Kidney (tissue), 14 donors: ENCODE data around the gene KAT2B. TPM values are rescaled to one million over a fixed set of nuclear protein-coding genes. Genes with fewer than 3 reads are reported as not detected.

ENCODE experiments used
- DNase-seq, 5 donors: peaks; one replicate each; pipeline ENCODE4 v3.0.0-alpha.2; 2013 to 2020
- FAIRE-seq: peaks from 2 replicates; lab custom pipeline; 2012; peaks lifted over from hg19 to GRCh38; lab: Jason Lieb, UNC
- H3K27ac ChIP-seq, 2 donors: one replicate each; pipeline ENCODE4 v1.7.0; 2013; ENCODE audit warnings: low read depth in 2 of 2, low read length in 2 of 2, inconsistent platforms in 1 of 2
- H3K27me3 ChIP-seq: one replicate; pipeline ENCODE4 v1.7.1; 2013; ENCODE audit warnings: low read length, inconsistent platforms; ENCODE audit not compliant: control insufficient read depth, insufficient read depth
- H3K36me3 ChIP-seq, 3 donors: one replicate each; pipeline versions ENCODE4 v1.7.0 to v1.7.1; 2013; ENCODE audit warnings: low read length in 3 of 3, control low read depth in 1 of 3, inconsistent platforms in 1 of 3; ENCODE audit not compliant: insufficient read depth in 3 of 3, control insufficient read depth in 2 of 3
- H3K4me1 ChIP-seq, 3 donors: one replicate each; pipeline versions ENCODE4 v1.7.0 to v1.7.1; 2013; ENCODE audit warnings: low read length in 3 of 3, inconsistent platforms in 1 of 3, low read depth in 1 of 3; ENCODE audit not compliant: control insufficient read depth in 2 of 3, insufficient read depth in 2 of 3
- H3K4me3 ChIP-seq, 3 donors: one replicate each; pipeline versions ENCODE4 v1.7.0 to v1.8.1; 2013; ENCODE audit warnings: low read length in 3 of 3, control low read depth in 1 of 3, inconsistent platforms in 1 of 3
- H3K9ac ChIP-seq, 3 donors: one replicate each; pipeline versions ENCODE4 v1.7.0 to v1.7.1; 2013; ENCODE audit warnings: low read length in 3 of 3, control low read depth in 1 of 3, inconsistent platforms in 1 of 3
- H3K9me3 ChIP-seq, 3 donors: one replicate each; pipeline versions ENCODE4 v1.7.0 to v1.7.1; 2013; ENCODE audit warnings: low read length in 3 of 3, control low read depth in 1 of 3, inconsistent platforms in 1 of 3; ENCODE audit not compliant: control insufficient read depth in 2 of 3, insufficient read depth in 1 of 3
- intact Hi-C: fragments of 100-400 bp; cut with DNase I; formaldehyde crosslinking; loops from one replicate; pipeline ENCODE4 v1.11.1; 2022
- polyA plus RNA-seq: library from polyadenylated mRNA; stranded (reverse); fragments of 350-450 nt; fragmentation: Illumina TruSeq; extraction: RNeasy Lipid Tissue Mini Kit (QIAGEN cat#74804); gene quantifications from one replicate; pipeline ENCODE4 v1.2.3, GENCODE V29; 2014; ENCODE audit warnings: low read depth, low replicate concordance; ENCODE audit not compliant: insufficient read depth
- total RNA-seq: library from RNA; stranded (reverse); fragmentation: NEBNext Ultra II Directional; extraction: Animal tissue kit (Norgen Biotek cat#: 25700); gene quantifications from one replicate; pipeline ENCODE4 v1.2.1, GENCODE V29; 2021
- TF ChIP-seq, protein P1 (sequence below): IDR thresholded peaks from 3 replicates; pipeline ENCODE4 v1.5.1; 2012; ENCODE audit warnings: mild to moderate bottlenecking, moderate library complexity, borderline replicate concordance; ENCODE audit not compliant: insufficient read depth; ENCODE audit errors: extremely low read depth
- donor health status: control.
- donor health status: control.
- donor health status: control.
- donor health status: control.
- donor health status: control.
- donor health status: DM: yes; HTN: yes; CAD: no.
- donor health status: Normal renal cell carcinoma (clear cell type).

KAT2B gene
- total and polyA plus RNA-seq, 2 donors from 2014 or later: 9.5 to 30.1 TPM

DNA sequence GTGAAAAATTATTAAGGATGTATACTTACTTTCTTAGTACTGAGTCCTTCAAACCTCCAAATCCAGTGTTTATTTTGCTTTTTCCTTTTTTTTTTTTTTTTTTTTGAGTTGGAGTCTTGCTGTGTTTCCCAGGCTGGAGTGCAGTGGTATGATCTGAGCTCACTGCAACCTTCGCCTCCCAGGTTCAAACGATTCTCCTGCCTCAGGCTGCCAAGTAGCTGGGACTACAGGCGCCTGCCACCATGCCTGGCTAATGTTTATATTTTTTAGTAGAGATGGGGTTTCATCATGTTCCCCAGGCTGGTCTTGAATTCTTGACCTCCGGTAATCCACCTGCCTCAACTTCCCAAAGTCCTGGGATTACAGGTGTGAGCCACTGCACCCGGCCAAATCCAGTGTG, 67.5 kb downstream of the KAT2B start:
- no peak overlapping the region for H3K4me3 ChIP-seq
- H3K27ac ChIP-seq: no peak overlapping the region
- TF ChIP-seq, protein P1, sequence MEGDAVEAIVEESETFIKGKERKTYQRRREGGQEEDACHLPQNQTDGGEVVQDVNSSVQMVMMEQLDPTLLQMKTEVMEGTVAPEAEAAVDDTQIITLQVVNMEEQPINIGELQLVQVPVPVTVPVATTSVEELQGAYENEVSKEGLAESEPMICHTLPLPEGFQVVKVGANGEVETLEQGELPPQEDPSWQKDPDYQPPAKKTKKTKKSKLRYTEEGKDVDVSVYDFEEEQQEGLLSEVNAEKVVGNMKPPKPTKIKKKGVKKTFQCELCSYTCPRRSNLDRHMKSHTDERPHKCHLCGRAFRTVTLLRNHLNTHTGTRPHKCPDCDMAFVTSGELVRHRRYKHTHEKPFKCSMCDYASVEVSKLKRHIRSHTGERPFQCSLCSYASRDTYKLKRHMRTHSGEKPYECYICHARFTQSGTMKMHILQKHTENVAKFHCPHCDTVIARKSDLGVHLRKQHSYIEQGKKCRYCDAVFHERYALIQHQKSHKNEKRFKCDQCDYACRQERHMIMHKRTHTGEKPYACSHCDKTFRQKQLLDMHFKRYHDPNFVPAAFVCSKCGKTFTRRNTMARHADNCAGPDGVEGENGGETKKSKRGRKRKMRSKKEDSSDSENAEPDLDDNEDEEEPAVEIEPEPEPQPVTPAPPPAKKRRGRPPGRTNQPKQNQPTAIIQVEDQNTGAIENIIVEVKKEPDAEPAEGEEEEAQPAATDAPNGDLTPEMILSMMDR: no peak
- no peak for FAIRE-seq
- no peak overlapping the region for H3K9ac ChIP-seq
- H3K27me3 ChIP-seq: no peaks in the 10 kb centered on the region
- H3K4me1 ChIP-seq: no peaks in the 10 kb centered on the region
- intact Hi-C loops: no loop called here
- no peak for DNase-seq
- peaks cover 0 to 8% (median 5%) of the 10 kb centered on the region in 3 donors for H3K36me3 ChIP-seq
- H3K9me3 ChIP-seq: no peaks in the 10 kb centered on the region

DNA sequence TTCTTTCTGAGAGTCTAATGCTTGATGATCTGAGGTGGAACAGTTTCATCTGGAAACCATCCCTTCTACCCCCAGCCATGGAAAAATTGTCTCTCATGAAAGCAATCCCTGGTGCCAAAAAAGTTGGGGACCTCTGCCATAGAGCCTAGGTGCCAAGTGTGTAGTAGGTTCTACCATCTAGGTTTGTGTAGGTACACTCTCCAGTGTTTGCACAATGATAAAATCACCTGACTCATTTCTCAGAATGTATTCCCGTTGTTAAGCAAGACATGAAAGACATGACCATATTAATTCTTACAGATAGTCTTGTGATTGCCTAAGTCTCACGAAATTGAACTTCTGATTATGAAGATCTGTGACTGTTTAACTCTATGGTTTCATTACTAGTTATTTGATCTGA, 68.6 kb downstream of the KAT2B start:
- no peaks in the 10 kb centered on the region for H3K4me1 ChIP-seq
- DNase-seq (no peak), FAIRE-seq (no peak)
- H3K9ac ChIP-seq: no peak overlapping the region
- TF ChIP-seq, protein P1: no peak
- intact Hi-C loops: no loop called here
- no peak overlapping the region for H3K4me3 ChIP-seq
- peaks cover 0 to 8% (median 5%) of the 10 kb centered on the region in 3 donors for H3K36me3 ChIP-seq
- H3K27me3 ChIP-seq: no peaks in the 10 kb centered on the region
- no peak overlapping the region for H3K27ac ChIP-seq
- H3K9me3 ChIP-seq: no peaks in the 10 kb centered on the region

DNA sequence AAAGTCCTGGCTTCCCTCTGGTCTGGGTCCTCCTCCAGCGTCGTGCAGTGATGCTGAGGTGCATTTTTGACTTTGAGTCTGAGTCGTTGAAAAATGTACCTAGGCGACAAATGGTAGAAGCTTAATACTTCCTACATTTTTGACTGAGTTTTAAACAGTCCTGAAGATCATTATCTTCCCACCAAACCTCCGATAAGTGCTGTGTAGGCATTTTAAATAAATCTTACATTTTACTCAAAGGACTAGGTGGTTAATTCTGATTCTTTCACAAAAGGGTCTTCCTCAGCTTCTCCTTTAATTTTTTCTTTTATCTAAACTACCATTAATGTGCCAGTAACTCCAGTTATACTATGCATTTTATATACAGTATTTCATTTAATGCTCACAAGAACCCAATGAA, 70.6 kb downstream of the KAT2B start:
- Histone ChIP-seq H3K4me3 (no peak overlapping the region), H3K9me3 (no peaks in the 10 kb centered on the region), H3K36me3 (peaks cover 0 to 18% (median 12%) of the 10 kb centered on the region in 3 donors), H3K9ac (no peak overlapping the region), H3K4me1 (no peaks in the 10 kb centered on the region), H3K27me3 (no peaks in the 10 kb centered on the region), H3K27ac (no peak overlapping the region)
- intact Hi-C loops: no loop called here
- FAIRE-seq (no peak), DNase-seq (no peak)
- TF ChIP-seq, protein P1: no peak

DNA sequence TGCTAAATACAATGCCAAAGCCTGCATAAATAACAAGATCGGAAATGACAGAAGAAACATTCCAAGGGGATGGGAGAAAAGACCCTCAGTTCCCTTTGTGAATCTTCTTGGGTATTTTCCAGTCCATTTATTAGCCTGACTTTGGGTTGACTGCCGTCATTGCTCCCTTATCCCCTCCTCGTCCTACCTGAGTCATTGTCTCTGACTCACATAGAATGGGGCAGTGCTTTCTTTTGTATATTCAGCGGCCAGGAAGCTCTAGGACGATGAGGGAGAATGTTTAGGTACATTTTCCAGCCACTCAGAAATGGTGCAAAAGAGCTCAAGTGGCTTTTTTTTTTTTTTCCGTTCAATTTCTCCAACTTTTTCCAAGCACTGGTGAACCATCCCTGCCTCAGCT, 71.6 kb downstream of the KAT2B start:
- TF ChIP-seq, protein P1: no peak
- Histone ChIP-seq H3K36me3 (peaks cover 0 to 22% (median 14%) of the 10 kb centered on the region in 3 donors), H3K27me3 (no peaks in the 10 kb centered on the region), H3K4me3 (no peak overlapping the region), H3K9ac (no peak overlapping the region), H3K9me3 (no peaks in the 10 kb centered on the region), H3K4me1 (no peaks in the 10 kb centered on the region), H3K27ac (no peak overlapping the region)
- intact Hi-C loops: no loop called here
- DNase-seq (no peak), FAIRE-seq (no peak)
